WTC11 (cell line): ENCODE results near the gene CCNYL1. TPM values are rescaled to one million over a fixed set of nuclear protein-coding genes. Genes with fewer than 3 reads are reported as not detected.
"Not testable (repeated sequence)": the region's sequence is repeated elsewhere in the genome, so short reads cannot be mapped to it uniquely, and the experiment has no call there.

Source experiments
- ATAC-seq: fragments of 200-7000 bp; cut with Tn5 transposase; 2 replicates; pipeline ENCODE4 v1.10.0; 2021; ENCODE audit warnings: mild to moderate bottlenecking, moderate library complexity
- CTCF ChIA-PET: fragments of 300-600 bp; sonication (Branson Sonifier 250); formaldehyde crosslinking; loops from one replicate; lab custom pipeline; 2021; ENCODE audit warnings: antibody characterized with exemption; lab: Charles Lee
- POLR2A ChIA-PET: fragments of 350-600 bp; sonication (Branson Sonifier 250); formaldehyde crosslinking; loops from one replicate; lab custom pipeline; 2021; ENCODE audit warnings: antibody characterized with exemption; lab: Charles Lee
- DNase-seq: peaks from one replicate; pipeline ENCODE4 v3.0.0; 2021; ENCODE audit warnings: low spot score
- H3K27ac Mint-ChIP-seq: 2 replicates; pipeline ENCODE4 v1.8.0; 2021; ENCODE audit warnings: mixed read lengths
- H3K27me3 Mint-ChIP-seq: 2 replicates; pipeline ENCODE4 v1.8.0; 2021; ENCODE audit warnings: low read depth, mild to moderate bottlenecking, moderate library complexity, mixed read lengths
- H3K36me3 Mint-ChIP-seq: 2 replicates; pipeline ENCODE4 v1.8.0; 2021; ENCODE audit warnings: mixed read lengths
- H3K4me1 Mint-ChIP-seq: 2 replicates; pipeline ENCODE4 v1.8.0; 2022; ENCODE audit warnings: mixed read lengths
- H3K4me3 Mint-ChIP-seq: 2 replicates; pipeline ENCODE4 v1.8.0; 2021; ENCODE audit warnings: mild to moderate bottlenecking, moderate library complexity, mixed read lengths
- H3K9me3 Mint-ChIP-seq: 2 replicates; pipeline ENCODE4 v1.8.0; 2021; ENCODE audit warnings: mixed read lengths
- AR ChIP-seq: fragments of 250-450 bp; sonication (Bioruptor Pico); IDR thresholded peaks from 2 replicates; pipeline ENCODE4 v1.9.0; 2021; ENCODE audit warnings: mild to moderate bottlenecking
- E2F4 ChIP-seq: sonication (generic); formaldehyde crosslinking; IDR thresholded peaks from 2 replicates; pipeline ENCODE4 v1.8.1; 2022; ENCODE audit warnings: low read depth, mild to moderate bottlenecking, moderate library complexity, missing genetic modification reagents, borderline replicate concordance
- ETV6 ChIP-seq: sonication (generic); formaldehyde crosslinking; IDR thresholded peaks from 2 replicates; pipeline ENCODE4 v1.8.1; 2022; ENCODE audit warnings: mild to moderate bottlenecking, missing genetic modification reagents
- HMGA2 ChIP-seq: fragments of 250-450 bp; sonication (Bioruptor Pico); IDR thresholded peaks from 2 replicates; pipeline ENCODE4 v1.4.0; 2021; ENCODE audit warnings: mild to moderate bottlenecking, moderate library complexity
- NR2C2 ChIP-seq: sonication (generic); formaldehyde crosslinking; IDR thresholded peaks from 2 replicates; pipeline ENCODE4 v1.8.0; 2022; ENCODE audit warnings: mild to moderate bottlenecking, missing genetic modification reagents
- RELA ChIP-seq: sonication (generic); formaldehyde crosslinking; IDR thresholded peaks from 2 replicates; pipeline ENCODE4 v1.8.1; 2022; ENCODE audit warnings: missing genetic modification reagents, mild to moderate bottlenecking, borderline replicate concordance
- SMAD4 ChIP-seq: sonication (generic); formaldehyde crosslinking; IDR thresholded peaks from 2 replicates; pipeline ENCODE4 v1.8.0; 2022; ENCODE audit warnings: mild to moderate bottlenecking, missing genetic modification reagents
- STAT6 ChIP-seq: sonication (generic); formaldehyde crosslinking; conservative IDR thresholded peaks from 2 replicates; pipeline ENCODE4 v1.8.1; 2023; ENCODE audit warnings: mild to moderate bottlenecking, low read depth, missing genetic modification reagents, moderate library complexity
- TCF7 ChIP-seq: sonication (generic); formaldehyde crosslinking; IDR thresholded peaks from 2 replicates; pipeline ENCODE4 v1.8.0; 2022; ENCODE audit warnings: mild to moderate bottlenecking, low read depth, missing genetic modification reagents, moderate library complexity
- TEAD1 ChIP-seq: sonication (generic); formaldehyde crosslinking; IDR thresholded peaks from 2 replicates; pipeline ENCODE4 v1.8.0; 2022; ENCODE audit warnings: mild to moderate bottlenecking, missing genetic modification reagents
- ZNF138 ChIP-seq: sonication (generic); formaldehyde crosslinking; conservative IDR thresholded peaks from 2 replicates; pipeline ENCODE4 v1.8.1; 2022; ENCODE audit warnings: mild to moderate bottlenecking, moderate library complexity, missing genetic modification reagents
- ZNF219 ChIP-seq: sonication (generic); formaldehyde crosslinking; IDR thresholded peaks from 2 replicates; pipeline ENCODE4 v1.8.0; 2023; ENCODE audit warnings: missing genetic modification reagents, mild to moderate bottlenecking, borderline replicate concordance
- ZNF396 ChIP-seq: fragments of 250-450 bp; sonication (Bioruptor Pico); IDR thresholded peaks from 2 replicates; pipeline ENCODE4 v1.8.0; 2021; ENCODE audit warnings: mild to moderate bottlenecking, moderate library complexity, borderline replicate concordance
- ZNF416 ChIP-seq: fragments of 250-450 bp; sonication (Bioruptor Pico); IDR thresholded peaks from 2 replicates; pipeline ENCODE4 v1.9.0; 2021; ENCODE audit warnings: mild to moderate bottlenecking, inconsistent platforms
- ZNF423 ChIP-seq: fragments of 250-450 bp; sonication (Bioruptor Pico); IDR thresholded peaks from 2 replicates; pipeline ENCODE4 v2.1.2; 2022; ENCODE audit warnings: mild to moderate bottlenecking, moderate library complexity
- ZNF512 ChIP-seq: sonication (generic); formaldehyde crosslinking; IDR thresholded peaks from 2 replicates; pipeline ENCODE4 v1.8.1; 2022; ENCODE audit warnings: missing genetic modification reagents, borderline replicate concordance
- total RNA-seq: library from RNA; stranded (reverse); gene quantifications from 3 replicates; pipeline ENCODE4 v1.2.3, GENCODE V29; 2021
- TF ChIP-seq, protein P1 (sequence below): sonication (generic); formaldehyde crosslinking; IDR thresholded peaks from 2 replicates; pipeline ENCODE4 v1.8.1; 2022; ENCODE audit warnings: mild to moderate bottlenecking, moderate library complexity, missing genetic modification reagents

Gene CCNYL1
- total RNA-seq, 1 experiment from 2014 or later = 31.6 TPM

GRCh38 chr2:207719008-207719407, 7.6 kb downstream of the CCNYL1 start:
- H3K27me3 Mint-ChIP-seq = no peaks in the 10 kb centered on the region
- ATAC-seq (no peak), DNase-seq (no peak)
- peaks cover 23% of the 10 kb centered on the region for H3K36me3 Mint-ChIP-seq
- CTCF ChIA-PET = interaction anchor here (1.5 to 2.2 kb wide), 3 partner anchors 27 to 321 kb away, joined by 3 to 15 read pairs (median 4); partner anchors contain the start of gene METTL21A
- no peak for TF ChIP-seq AR (CRISPR knock-in tag)
- TF ChIP-seq ZNF423 (CRISPR knock-in tag) = no peak
- TF ChIP-seq, all 79 proteins: peak for 0
- H3K9me3 Mint-ChIP-seq = no peaks in the 10 kb centered on the region
- POLR2A ChIA-PET = interaction anchor here (1.1 kb wide), 1 partner anchor 44 kb away, joined by 4 read pairs; no protein-coding TSS in a partner anchor
- no peak overlapping the region for H3K27ac Mint-ChIP-seq
- peaks cover 6% of the 10 kb centered on the region; the same call in 1 of the 2 replicates for H3K4me1 Mint-ChIP-seq
- no peak overlapping the region for H3K4me3 Mint-ChIP-seq

DNA sequence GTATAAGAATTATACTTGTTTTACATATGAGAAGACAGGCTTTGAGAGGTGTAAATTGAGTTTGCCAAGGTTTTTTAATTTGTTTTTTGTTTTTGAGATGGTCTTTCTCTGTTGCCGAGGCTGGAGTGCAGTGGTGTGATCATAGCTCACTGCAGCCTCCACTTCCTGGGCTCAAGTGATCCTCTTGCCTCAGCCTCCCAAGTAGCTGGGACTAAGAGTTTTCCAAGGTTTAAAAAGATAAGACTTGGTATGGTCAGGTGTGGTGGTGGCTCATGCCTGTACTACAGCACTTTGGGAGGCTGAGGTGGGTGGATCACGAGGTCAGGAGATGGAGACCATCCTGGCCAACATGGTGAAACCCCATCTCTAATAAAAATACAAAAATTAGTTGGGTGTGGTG, 8.2 kb downstream of the CCNYL1 start:
- not testable (repeated sequence) for DNase-seq, H3K9me3 Mint-ChIP-seq, H3K27ac Mint-ChIP-seq, H3K4me3 Mint-ChIP-seq, ATAC-seq, H3K27me3 Mint-ChIP-seq, H3K4me1 Mint-ChIP-seq
- peaks cover 18% of the 10 kb centered on the region for H3K36me3 Mint-ChIP-seq
- ChIA-PET POLR2A (interaction anchor here (0.6 to 1.4 kb wide), 3 partner anchors 8 to 153 kb away, joined by 3 to 7 read pairs (median 4); partner anchors contain the start of gene CCNYL1), CTCF (interaction anchor here (0.6 to 2.2 kb wide), 3 partner anchors 27 to 562 kb away, joined by 4 to 15 read pairs (median 8); partner anchors contain the start of gene METTL21A)

GRCh38 chr2:207720517-207721187, 9.2 kb downstream of the CCNYL1 start:
- Mint-ChIP-seq H3K9me3 (no peaks in the 10 kb centered on the region), H3K36me3 (peaks cover 15% of the 10 kb centered on the region), H3K4me3 (no peak overlapping the region), H3K27me3 (no peaks in the 10 kb centered on the region), H3K4me1 (peaks cover 10% of the 10 kb centered on the region), H3K27ac (peak overlapping the region; percentile 75; the same call in 1 of the 2 replicates)
- no peak for DNase-seq
- no peak for TF ChIP-seq RELA
- TF ChIP-seq, protein P1, sequence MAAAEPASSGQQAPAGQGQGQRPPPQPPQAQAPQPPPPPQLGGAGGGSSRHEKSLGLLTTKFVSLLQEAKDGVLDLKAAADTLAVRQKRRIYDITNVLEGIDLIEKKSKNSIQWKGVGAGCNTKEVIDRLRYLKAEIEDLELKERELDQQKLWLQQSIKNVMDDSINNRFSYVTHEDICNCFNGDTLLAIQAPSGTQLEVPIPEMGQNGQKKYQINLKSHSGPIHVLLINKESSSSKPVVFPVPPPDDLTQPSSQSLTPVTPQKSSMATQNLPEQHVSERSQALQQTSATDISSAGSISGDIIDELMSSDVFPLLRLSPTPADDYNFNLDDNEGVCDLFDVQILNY (CRISPR knock-in tag) = no peak
- TF ChIP-seq NR2C2 (CRISPR knock-in tag) = no peak
- no peak for TF ChIP-seq E2F4
- TF ChIP-seq TEAD1 (CRISPR knock-in tag) = no peak
- POLR2A ChIA-PET = interaction anchor here (1.4 kb wide), 1 partner anchor 9 kb away, joined by 7 read pairs; the partner anchor contains the start of gene CCNYL1
- ATAC-seq = no peak
- CTCF ChIA-PET = interaction anchor here (0.7 to 2.2 kb wide), 5 partner anchors 9 to 320 kb away, joined by 3 to 15 read pairs (median 4); partner anchors contain the start of genes CCNYL1 and METTL21A

DNA sequence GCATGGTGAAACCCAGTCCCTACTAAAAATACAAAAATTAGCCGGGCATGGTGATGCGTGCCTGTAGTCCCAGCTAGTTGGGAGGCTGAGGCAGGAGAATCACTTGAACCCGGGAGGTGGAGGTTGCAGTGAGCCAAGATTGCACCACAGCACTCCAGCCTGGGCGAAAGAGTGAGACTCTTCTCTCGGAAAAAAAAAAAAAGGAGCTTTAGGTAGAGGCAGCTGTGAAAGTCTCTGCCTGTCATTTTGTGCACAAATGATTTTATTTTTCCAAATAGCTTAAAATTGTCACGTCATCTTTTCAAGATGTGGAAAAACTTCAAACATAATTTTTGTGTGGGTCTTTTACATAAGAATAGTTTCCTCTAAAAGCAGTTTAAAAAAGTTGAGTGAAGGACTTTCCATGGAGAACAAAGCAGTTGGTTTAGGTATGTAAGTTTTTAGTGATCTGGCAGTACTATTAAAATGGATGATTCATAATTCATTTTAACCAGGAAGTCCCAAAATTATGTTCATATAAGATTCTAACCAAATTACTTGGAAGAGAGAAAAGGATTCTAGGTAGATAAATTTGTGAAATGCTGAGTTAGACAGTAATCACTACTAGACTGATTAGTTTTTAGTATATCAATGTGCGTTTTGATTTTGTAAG, 11.5 kb downstream of the CCNYL1 start:
- H3K9me3 Mint-ChIP-seq = no peaks in the 10 kb centered on the region
- DNase-seq (no peak), ATAC-seq (no peak)
- H3K4me3 Mint-ChIP-seq = no peak overlapping the region
- peak overlapping the region; percentile 18; the same call in 1 of the 2 replicates for H3K27ac Mint-ChIP-seq
- no peaks in the 10 kb centered on the region for H3K27me3 Mint-ChIP-seq
- ChIA-PET POLR2A (no interaction called here), CTCF (interaction anchor here (0.6 to 2.1 kb wide), 3 partner anchors 8 to 97 kb away, joined by 4 to 17 read pairs (median 7); partner anchors contain the start of gene METTL21A)
- H3K4me1 Mint-ChIP-seq = peaks cover 13% of the 10 kb centered on the region
- H3K36me3 Mint-ChIP-seq = no peaks in the 10 kb centered on the region
- TF ChIP-seq ZNF396 (CRISPR knock-in tag) = no peak
- TF ChIP-seq NR2C2 (CRISPR knock-in tag) = no peak
- no peak for TF ChIP-seq SMAD4 (CRISPR knock-in tag)
- no peak for TF ChIP-seq ETV6
- TF ChIP-seq TCF7 (CRISPR knock-in tag) = no peak
- no peak for TF ChIP-seq ZNF416 (CRISPR knock-in tag)
- no peak for TF ChIP-seq ZNF512
- TF ChIP-seq STAT6 (CRISPR knock-in tag) = no peak
- TF ChIP-seq ZNF138 (CRISPR knock-in tag) = no peak
- TF ChIP-seq ZNF219 (CRISPR knock-in tag) = no peak
- TF ChIP-seq HMGA2 (CRISPR knock-in tag) = no peak
